HepG2 (cell line): ENCODE data around the gene TAS2R40. TPM values are rescaled to one million over a fixed set of nuclear protein-coding genes. Genes with fewer than 3 reads are reported as not detected.

Experiments
- ATAC-seq: fragments of 200-7000 bp; cut with Tn5 transposase; 3 replicates; pipeline ENCODE4 v1.9.1; 2020; ENCODE audit warnings: mild to moderate bottlenecking, moderate library complexity
- BruUV-seq: library from RNA; stranded (reverse); fragments of 400-500 nt; replicated peaks from 2 replicates; lab custom pipeline; 2021; lab: Mats Ljungman, UMichigan
- CTCF ChIA-PET: fragments of 300-600 bp; formaldehyde crosslinking; extraction: SDS; loops from one replicate; lab custom pipeline; 2021; ENCODE audit warnings: low total read pairs, inconsistent platforms, low intra/inter-chr PET ratio; lab: Yijun Ruan, JAX
- POLR2A ChIA-PET: fragments of 350-600 bp; sonication (Branson Sonifier 250); formaldehyde crosslinking; loops from one replicate; lab custom pipeline; 2020; ENCODE audit warnings: antibody characterized with exemption, inconsistent platforms; lab: Yijun Ruan, JAX
- DNase-seq: peaks from one replicate; pipeline ENCODE4 v3.0.0-alpha.2; 2015; ENCODE audit warnings: low spot score
- FAIRE-seq: peaks from 3 replicates; lab custom pipeline; 2011; peaks lifted over from hg19 to GRCh38; lab: Jason Lieb, UNC
- H2AFZ ChIP-seq: one replicate; pipeline ENCODE4 v1.6.1; 2011; ENCODE audit warnings: low read length, inconsistent platforms
- H3K27ac ChIP-seq: fragments of 300-600 bp; 3 replicates; pipeline ENCODE4 v1.8.0; 2011; ENCODE audit warnings: mixed run types, mild to moderate bottlenecking, mixed read lengths, low read length, inconsistent platforms; ENCODE audit not compliant: insufficient read depth; ENCODE audit errors: extremely low read length
- H3K27me3 ChIP-seq, 2 experiments: fragments of 200-600 bp in 1 of 2; 2 replicates in 1 of 2; 3 replicates in 1 of 2; pipeline versions ENCODE4 v1.6.0 to v1.8.0; 2011; ENCODE audit warnings: low read length in 2 of 2, mild to moderate bottlenecking in 2 of 2, moderate library complexity in 2 of 2, inconsistent platforms in 1 of 2; ENCODE audit not compliant: insufficient read depth in 2 of 2, control insufficient read depth in 1 of 2
- H3K36me3 ChIP-seq, 2 experiments: fragments of 200-600 bp in 1 of 2; replicated peaks in 1 of 2; 2 replicates in 1 of 2; 3 replicates in 1 of 2; pipeline versions ENCODE4 v1.5.1 to v1.8.0; 2011; ENCODE audit warnings: low read length in 2 of 2, inconsistent platforms in 1 of 2; ENCODE audit not compliant: insufficient read depth in 2 of 2, control insufficient read depth in 1 of 2
- H3K4me1 ChIP-seq: 2 replicates; pipeline ENCODE4 v1.5.1; 2012; ENCODE audit warnings: low read length, inconsistent platforms; ENCODE audit not compliant: insufficient read depth
- H3K4me2 ChIP-seq: 2 replicates; pipeline ENCODE4 v1.6.0; 2011; ENCODE audit warnings: low read depth, low read length, inconsistent platforms
- H3K4me3 ChIP-seq, 3 experiments: fragments of 200-600 bp in 1 of 3; sonication (generic), shearing (Covaris generic) in 1 of 3; replicated peaks in 1 of 3; 2 replicates each; pipeline ENCODE4 v1.5.1; 2011 to 2016; ENCODE audit warnings: low read length in 3 of 3, inconsistent platforms in 2 of 3, low read depth in 2 of 3, mild to moderate bottlenecking in 2 of 3, control low read depth in 1 of 3, mixed read lengths in 1 of 3; ENCODE audit not compliant: insufficient read depth in 1 of 3
- H3K79me2 ChIP-seq: one replicate; pipeline ENCODE4 v1.6.1; 2011; ENCODE audit warnings: low read length, inconsistent platforms; ENCODE audit not compliant: insufficient read depth
- H3K9ac ChIP-seq: 2 replicates; pipeline ENCODE4 v1.6.0; 2011; ENCODE audit warnings: mild to moderate bottlenecking, low read depth, low read length, inconsistent platforms; ENCODE audit not compliant: insufficient read depth
- H3K9me3 ChIP-seq: 2 replicates; pipeline ENCODE4 v1.5.1; 2012; ENCODE audit warnings: mild to moderate bottlenecking, low read length
- H4K20me1 ChIP-seq: 2 replicates; pipeline ENCODE4 v1.6.0; 2011; ENCODE audit warnings: inconsistent platforms, mild to moderate bottlenecking, low read length, moderate library complexity; ENCODE audit not compliant: insufficient read depth
- HHEX ChIP-seq: IDR thresholded peaks from 2 replicates; pipeline ENCODE4 v1.6.1; 2016; ENCODE audit warnings: control low read depth
- HNRNPLL ChIP-seq: fragments of 200-400 bp; formaldehyde crosslinking; IDR thresholded peaks from 2 replicates; pipeline ENCODE4 v1.6.1; 2017; ENCODE audit warnings: mild to moderate bottlenecking, low read depth, low read length; ENCODE audit not compliant: poor library complexity, severe bottlenecking
- KLF12 ChIP-seq: sonication (generic); formaldehyde crosslinking; IDR thresholded peaks from 2 replicates; pipeline ENCODE4 v1.4.0; 2020; ENCODE audit warnings: missing genetic modification reagents, borderline replicate concordance
- PAWR ChIP-seq: sonication (generic); formaldehyde crosslinking; IDR thresholded peaks from 2 replicates; pipeline ENCODE4 v1.4.0; 2020; ENCODE audit warnings: missing genetic modification reagents, mild to moderate bottlenecking, borderline replicate concordance
- ZNF24 ChIP-seq: fragments of 450-650 bp; IDR thresholded peaks from 2 replicates; pipeline ENCODE4 v1.6.1; 2017; ENCODE audit warnings: antibody characterized with exemption, mild to moderate bottlenecking
- ZNF772 ChIP-seq: sonication (generic); formaldehyde crosslinking; IDR thresholded peaks from 2 replicates; pipeline ENCODE4 v1.5.0; 2020; ENCODE audit warnings: mild to moderate bottlenecking, missing genetic modification reagents
- WGBS: methylation state at CpG from one replicate; pipeline ENCODE4 v1.1.6; 2017; ENCODE audit warnings: low lambda C conversion rate; 5-methylcytosine and 5-hydroxymethylcytosine counted together
- in situ Hi-C: cut with HindIII; loops from 2 replicates; pipeline ENCODE4 v1.10.0; 2017; ENCODE audit warnings: low pct_unique_long_range_greater_than_20kb; ENCODE audit not compliant: extremely low pct_ligation_motif_present
- intact Hi-C: fragments of 100-400 bp; cut with micrococcal nuclease; formaldehyde crosslinking; loops from one replicate; pipeline ENCODE4 v1.10.0; 2022; ENCODE audit not compliant: unreplicated experiment
- polyA plus RNA-seq, 8 experiments: library from polyadenylated mRNA; depleted of rRNA in 3 of 8; stranded (reverse) in 7 of 8; unstranded in 1 of 8; fragments of >200 nt; fragmentation: Illumina TruSeq in 4 of 8; extraction: Trizol in 4 of 8; gene quantifications; 2 replicates each; pipeline versions ENCODE4 v1.2.1 to v1.2.3, GENCODE V29; 2011 to 2016; ENCODE audit warnings: low read depth in 4 of 8, missing spikeins in 1 of 8, mixed read lengths in 1 of 8; ENCODE audit not compliant: insufficient read depth in 1 of 8
- total RNA-seq, 5 experiments: library from RNA; depleted of rRNA; stranded (reverse); fragments of >200 nt; fragmentation: Illumina TruSeq; extraction: Trizol; gene quantifications; 2 replicates each; pipeline ENCODE4 v1.2.3, GENCODE V29; 2016; ENCODE audit warnings: low read depth in 1 of 5
- TF ChIP-seq, protein P1 (sequence below): sonication (generic); formaldehyde crosslinking; IDR thresholded peaks from 2 replicates; pipeline ENCODE4 v1.5.0; 2020; ENCODE audit warnings: missing genetic modification reagents
- TF ChIP-seq, protein P2 (sequence below): sonication (generic); formaldehyde crosslinking; IDR thresholded peaks from 2 replicates; pipeline ENCODE4 v1.5.0; 2020; ENCODE audit warnings: missing genetic modification reagents

The TAS2R40 gene
- total and polyA plus RNA-seq, 2 of the 13 experiments (the other 11 are each of a cell fraction or from before 2014, with no cell fraction given): not detected

- no peak for TF ChIP-seq KLF12 (CRISPR knock-in tag)
- TF ChIP-seq ZNF772 (CRISPR knock-in tag): no peak
- TF ChIP-seq ZNF24: no peak
Observed at GRCh38 chr7:143216686-143217085, 5.2 kb upstream of the TAS2R40 start (continued).

GRCh38 chr7:143217806-143218205, 4.0 kb upstream of the TAS2R40 start:
- no peak overlapping the region for H3K4me2 ChIP-seq
- no peaks in the 10 kb centered on the region for H3K36me3 ChIP-seq
- H3K9me3 ChIP-seq: no peaks in the 10 kb centered on the region
- H3K4me3 ChIP-seq: no peak overlapping the region
- in situ Hi-C loops: loop anchor here (10.0 kb wide), 1 partner anchor 343 kb away; no protein-coding TSS in a partner anchor
- POLR2A ChIA-PET: no interaction called here
- intact Hi-C loops: no loop called here
- FAIRE-seq (no peak), ATAC-seq (no peak), DNase-seq (no peak)
- CTCF ChIA-PET: no interaction called here
- H3K27ac ChIP-seq: no peak overlapping the region
- H4K20me1 ChIP-seq: no peaks in the 10 kb centered on the region
- BruUV-seq: no TSS peak
- no peaks in the 10 kb centered on the region for H3K4me1 ChIP-seq
- H3K79me2 ChIP-seq: no peaks in the 10 kb centered on the region
- 0% methylated on average over 2 of the region's 2 CpGs for WGBS
- H3K9ac ChIP-seq: no peak overlapping the region
- H3K27me3 ChIP-seq: 0 out of 5 replicates have a peak, but pooled peaks cover 0 to 4% of the 10 kb centered on the region in 2 experiments
- TF ChIP-seq HHEX (CRISPR knock-in tag) (no peak), PAWR (CRISPR knock-in tag) (no peak), HNRNPLL (no peak)
- TF ChIP-seq, protein P1, sequence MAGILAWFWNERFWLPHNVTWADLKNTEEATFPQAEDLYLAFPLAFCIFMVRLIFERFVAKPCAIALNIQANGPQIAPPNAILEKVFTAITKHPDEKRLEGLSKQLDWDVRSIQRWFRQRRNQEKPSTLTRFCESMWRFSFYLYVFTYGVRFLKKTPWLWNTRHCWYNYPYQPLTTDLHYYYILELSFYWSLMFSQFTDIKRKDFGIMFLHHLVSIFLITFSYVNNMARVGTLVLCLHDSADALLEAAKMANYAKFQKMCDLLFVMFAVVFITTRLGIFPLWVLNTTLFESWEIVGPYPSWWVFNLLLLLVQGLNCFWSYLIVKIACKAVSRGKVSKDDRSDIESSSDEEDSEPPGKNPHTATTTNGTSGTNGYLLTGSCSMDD: no peak
- TF ChIP-seq, protein P2, sequence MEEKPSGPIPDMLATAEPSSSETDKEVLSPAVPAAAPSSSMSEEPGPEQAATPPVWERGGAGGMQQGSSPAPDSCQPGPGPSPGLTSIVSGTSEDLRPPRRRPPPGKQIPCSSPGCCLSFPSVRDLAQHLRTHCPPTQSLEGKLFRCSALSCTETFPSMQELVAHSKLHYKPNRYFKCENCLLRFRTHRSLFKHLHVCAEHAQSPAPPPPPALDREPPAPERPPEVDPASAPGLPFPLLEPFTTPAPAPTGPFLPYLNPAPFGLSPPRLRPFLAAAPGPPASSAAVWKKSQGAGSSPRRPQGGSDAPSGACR (CRISPR knock-in tag): no peak
- no peak overlapping the region for H2AFZ ChIP-seq
